ENCODE data around the gene SIN3B.

GRCh38 chr19:16886305-16886880 lies 57.2 kb downstream of the SIN3B start:
- TF ChIP-seq, protein P1, sequence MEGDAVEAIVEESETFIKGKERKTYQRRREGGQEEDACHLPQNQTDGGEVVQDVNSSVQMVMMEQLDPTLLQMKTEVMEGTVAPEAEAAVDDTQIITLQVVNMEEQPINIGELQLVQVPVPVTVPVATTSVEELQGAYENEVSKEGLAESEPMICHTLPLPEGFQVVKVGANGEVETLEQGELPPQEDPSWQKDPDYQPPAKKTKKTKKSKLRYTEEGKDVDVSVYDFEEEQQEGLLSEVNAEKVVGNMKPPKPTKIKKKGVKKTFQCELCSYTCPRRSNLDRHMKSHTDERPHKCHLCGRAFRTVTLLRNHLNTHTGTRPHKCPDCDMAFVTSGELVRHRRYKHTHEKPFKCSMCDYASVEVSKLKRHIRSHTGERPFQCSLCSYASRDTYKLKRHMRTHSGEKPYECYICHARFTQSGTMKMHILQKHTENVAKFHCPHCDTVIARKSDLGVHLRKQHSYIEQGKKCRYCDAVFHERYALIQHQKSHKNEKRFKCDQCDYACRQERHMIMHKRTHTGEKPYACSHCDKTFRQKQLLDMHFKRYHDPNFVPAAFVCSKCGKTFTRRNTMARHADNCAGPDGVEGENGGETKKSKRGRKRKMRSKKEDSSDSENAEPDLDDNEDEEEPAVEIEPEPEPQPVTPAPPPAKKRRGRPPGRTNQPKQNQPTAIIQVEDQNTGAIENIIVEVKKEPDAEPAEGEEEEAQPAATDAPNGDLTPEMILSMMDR (IDR thresholded peaks at IDR 0.05; ENCODE audit: low read depth, low read length, poor library complexity, severe bottlenecking) = no peak
- TF ChIP-seq EZH2phosphoT487 (IDR thresholded peaks at IDR 0.05; ENCODE audit: borderline replicate concordance, low read length) = no peak
